Ishikawa (cell line): ENCODE results near the gene ASCL2.

Experiments
- CEBPB ChIP-seq: IDR thresholded peaks from 2 replicates; pipeline ENCODE4 v1.6.1; 2012
- CREB1 ChIP-seq: IDR thresholded peaks from 2 replicates; pipeline ENCODE4 v1.6.1; 2012; ENCODE audit warnings: low read depth
- EGR1 ChIP-seq: IDR thresholded peaks from 2 replicates; pipeline ENCODE4 v1.6.1; 2012
- EP300 ChIP-seq: IDR thresholded peaks from 2 replicates; pipeline ENCODE4 v1.6.1; 2012; ENCODE audit warnings: borderline replicate concordance
- FOXM1 ChIP-seq: IDR thresholded peaks from 2 replicates; pipeline ENCODE4 v1.6.1; 2012; ENCODE audit warnings: low read depth, borderline replicate concordance
- MAX ChIP-seq: IDR thresholded peaks from 2 replicates; pipeline ENCODE4 v1.6.1; 2012
- NFIC ChIP-seq: IDR thresholded peaks from 2 replicates; pipeline ENCODE4 v1.6.1; 2012
- RAD21 ChIP-seq: IDR thresholded peaks from 2 replicates; pipeline ENCODE4 v1.6.1; 2012; ENCODE audit warnings: low read depth
- REST ChIP-seq: IDR thresholded peaks from 2 replicates; pipeline ENCODE4 v1.6.1; 2012; ENCODE audit warnings: low read depth, mild to moderate bottlenecking
- TAF1 ChIP-seq: IDR thresholded peaks from 2 replicates; pipeline ENCODE4 v1.6.1; 2012; ENCODE audit warnings: low read depth, mild to moderate bottlenecking
- TCF12 ChIP-seq: IDR thresholded peaks from 2 replicates; pipeline ENCODE4 v1.6.1; 2012; ENCODE audit warnings: low read depth
- TEAD4 ChIP-seq: IDR thresholded peaks from 2 replicates; pipeline ENCODE4 v1.6.1; 2012
- USF1 ChIP-seq: IDR thresholded peaks from 2 replicates; pipeline ENCODE4 v1.6.1; 2012
- YY1 ChIP-seq: IDR thresholded peaks from 2 replicates; pipeline ENCODE4 v1.6.1; 2012; ENCODE audit warnings: low read depth
- ZBTB7A ChIP-seq: IDR thresholded peaks from 2 replicates; pipeline ENCODE4 v1.6.1; 2012; ENCODE audit warnings: low read depth

The ASCL2 gene

GRCh38 chr11:2289859-2290258, 19.5 kb upstream of the ASCL2 start:
- TF ChIP-seq USF1 (no peak), CREB1 (no peak), EP300 (no peak), YY1 (no peak), TCF12 (no peak), EGR1 (no peak), REST (no peak), CEBPB (no peak), TAF1 (no peak), MAX (no peak), FOXM1 (no peak), RAD21 (no peak), NFIC (no peak), ZBTB7A (no peak), TEAD4 (no peak)

- TF ChIP-seq TAF1: no peak
- TF ChIP-seq TCF12: no peak
- TF ChIP-seq REST: no peak
- no peak for TF ChIP-seq YY1
- no peak for TF ChIP-seq ZBTB7A
- TF ChIP-seq FOXM1: no peak
- no peak for TF ChIP-seq USF1
- no peak for TF ChIP-seq TEAD4
- TF ChIP-seq NFIC: no peak
- TF ChIP-seq CEBPB: no peak
- no peak for TF ChIP-seq EGR1
- no peak for TF ChIP-seq CREB1
- TF ChIP-seq EP300: no peak
- no peak for TF ChIP-seq RAD21
- TF ChIP-seq MAX: no peak
These were observed 19.0 kb upstream of the ASCL2 start for GRCh38 chr11:2289350-2289749.

- no peak for TF ChIP-seq TAF1
- TF ChIP-seq RAD21: no peak
- TF ChIP-seq NFIC: no peak
- no peak for TF ChIP-seq YY1
- TF ChIP-seq TCF12: no peak
- no peak for TF ChIP-seq EP300
- no peak for TF ChIP-seq USF1
- TF ChIP-seq EGR1: no peak
- TF ChIP-seq CREB1: no peak
These were observed 16.7 kb upstream of the ASCL2 start for GRCh38 chr11:2287091-2287490.

- TF ChIP-seq EGR1 (no peak), REST (no peak), CEBPB (no peak), CREB1 (no peak), TCF12 (no peak), NFIC (no peak)
These were observed 9.8 kb upstream of the ASCL2 start for GRCh38 chr11:2280208-2280607.
